ENCODE measurements around the gene PACS2.

The PACS2 gene

GRCh38 chr14:105273062-105273461, 41.5 kb upstream of the PACS2 start:
- H3K4me3 ChIP-seq (replicated peaks; ENCODE audit: insufficient read depth, low read length): no peak overlapping the region
- H3K27ac ChIP-seq (replicated peaks): no peak overlapping the region
- DNase-seq (ENCODE audit: low read depth in 1 of 2, low spot score in 1 of 2): no peak
- H3K27me3 ChIP-seq (ENCODE audit: insufficient read depth, poor library complexity, severe bottlenecking): no peaks in the 10 kb centered on the region
- TF ChIP-seq REST (IDR thresholded peaks at IDR 0.05; ENCODE audit: insufficient replicate concordance, low read depth) (no peak), GABPA (IDR thresholded peaks at IDR 0.05; ENCODE audit: low read depth) (no peak), POLR2AphosphoS5 (IDR thresholded peaks at IDR 0.05; ENCODE audit: low read depth) (no peak), SPI1 (IDR thresholded peaks at IDR 0.05; ENCODE audit: borderline replicate concordance, low read depth) (no peak), CTCF (IDR thresholded peaks at IDR 0.05; ENCODE audit: insufficient read depth, low read length) (no peak)

- no peak for DNase-seq (ENCODE audit: low read depth in 1 of 2, low spot score in 1 of 2)
These were observed 39.9 kb upstream of the PACS2 start for GRCh38 chr14:105274637-105275036.

More at GRCh38 chr14:105274637-105275036, 39.9 kb upstream of the PACS2 start:
- no peaks in the 10 kb centered on the region for H3K27me3 ChIP-seq (ENCODE audit: insufficient read depth, poor library complexity, severe bottlenecking)
- TF ChIP-seq CTCF (IDR thresholded peaks at IDR 0.05; ENCODE audit: insufficient read depth, low read length): no peak
- TF ChIP-seq REST (IDR thresholded peaks at IDR 0.05; ENCODE audit: insufficient replicate concordance, low read depth): no peak
- no peak for TF ChIP-seq SPI1 (IDR thresholded peaks at IDR 0.05; ENCODE audit: borderline replicate concordance, low read depth)
- no peak for TF ChIP-seq GABPA (IDR thresholded peaks at IDR 0.05; ENCODE audit: low read depth)
- TF ChIP-seq POLR2AphosphoS5 (IDR thresholded peaks at IDR 0.05; ENCODE audit: low read depth): no peak
- no peak overlapping the region for H3K27ac ChIP-seq (replicated peaks)
- H3K4me3 ChIP-seq (replicated peaks; ENCODE audit: insufficient read depth, low read length): no peak overlapping the region

Data from HL-60 (cell line).